Dermis lymphatic vessel endothelial cell (primary cell): ENCODE results near the gene LNP1. TPM values are rescaled to one million over a fixed set of nuclear protein-coding genes. Genes with fewer than 3 reads are reported as not detected.

Experiments
- total RNA-seq: library from RNA; depleted of rRNA; stranded (reverse); fragments of >200 nt; gene quantifications from 2 replicates; pipeline ENCODE4 v1.2.1, GENCODE V29; 2014

LNP1 gene, protein sequence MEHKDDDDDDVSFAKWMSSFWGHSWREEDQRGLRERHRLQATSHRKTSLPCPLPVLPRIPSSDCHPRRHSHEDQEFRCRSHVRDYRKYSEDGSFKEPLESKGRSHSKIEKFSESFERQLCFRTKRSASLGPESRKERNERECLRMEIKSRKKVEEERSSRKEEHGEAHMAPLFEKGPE
- total RNA-seq = 0.34 and 0.76 TPM in 2 replicates

DNA sequence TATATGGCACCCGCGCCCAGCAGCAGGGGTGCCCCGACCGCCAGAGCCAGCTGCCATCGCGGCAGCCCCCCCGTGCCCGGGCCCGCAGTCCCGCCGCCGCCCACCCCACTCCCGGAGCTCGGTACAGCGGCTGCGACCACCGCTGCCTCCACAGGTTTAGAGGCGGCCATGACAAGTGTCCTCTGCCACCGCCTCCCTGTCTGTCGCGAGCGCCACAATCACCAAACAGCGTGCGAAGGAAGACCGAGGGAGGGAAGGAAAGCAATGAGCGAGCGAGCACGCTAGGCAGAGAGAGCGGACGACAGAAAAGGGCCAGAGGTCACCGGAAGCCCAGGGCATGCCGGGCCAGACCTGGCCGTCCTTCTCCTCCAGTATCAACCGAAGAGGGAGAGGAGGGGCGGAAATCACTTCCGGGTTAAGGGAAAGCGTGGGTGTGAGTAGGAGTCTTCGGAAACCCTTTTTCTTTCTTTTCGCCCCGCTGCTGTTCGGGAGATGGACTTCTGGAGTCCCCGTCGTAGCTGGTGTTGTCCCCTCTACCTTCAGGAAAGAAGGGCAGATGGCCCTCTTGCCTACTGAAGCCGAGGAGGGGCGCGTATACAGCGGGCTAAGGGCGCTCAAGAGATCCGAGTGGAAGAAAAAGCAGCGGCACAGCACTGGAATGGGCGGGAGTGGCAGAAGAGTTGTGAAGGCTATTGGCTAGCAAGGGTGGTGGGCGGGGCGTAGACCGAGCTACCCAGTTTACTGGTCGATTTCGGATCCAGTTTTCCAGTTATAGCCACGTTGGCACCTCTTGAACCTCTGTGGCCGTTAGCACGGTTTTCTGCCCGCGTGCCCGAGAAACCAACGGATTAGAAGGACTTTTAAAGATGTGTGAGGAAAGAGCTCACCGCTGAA, at the start of gene LNP1, which contains the start of gene TOMM70:
Gene LNP1, plus strand, starts transcription at position 760 of the 894 bp plus-strand sequence. CDS start 28,191 bp downstream, outside the sequence.
Gene TOMM70, minus strand, starts transcription at position 310 of the 894 bp plus-strand sequence. Its CDS starts 140 bp downstream, at position 170.

DNA sequence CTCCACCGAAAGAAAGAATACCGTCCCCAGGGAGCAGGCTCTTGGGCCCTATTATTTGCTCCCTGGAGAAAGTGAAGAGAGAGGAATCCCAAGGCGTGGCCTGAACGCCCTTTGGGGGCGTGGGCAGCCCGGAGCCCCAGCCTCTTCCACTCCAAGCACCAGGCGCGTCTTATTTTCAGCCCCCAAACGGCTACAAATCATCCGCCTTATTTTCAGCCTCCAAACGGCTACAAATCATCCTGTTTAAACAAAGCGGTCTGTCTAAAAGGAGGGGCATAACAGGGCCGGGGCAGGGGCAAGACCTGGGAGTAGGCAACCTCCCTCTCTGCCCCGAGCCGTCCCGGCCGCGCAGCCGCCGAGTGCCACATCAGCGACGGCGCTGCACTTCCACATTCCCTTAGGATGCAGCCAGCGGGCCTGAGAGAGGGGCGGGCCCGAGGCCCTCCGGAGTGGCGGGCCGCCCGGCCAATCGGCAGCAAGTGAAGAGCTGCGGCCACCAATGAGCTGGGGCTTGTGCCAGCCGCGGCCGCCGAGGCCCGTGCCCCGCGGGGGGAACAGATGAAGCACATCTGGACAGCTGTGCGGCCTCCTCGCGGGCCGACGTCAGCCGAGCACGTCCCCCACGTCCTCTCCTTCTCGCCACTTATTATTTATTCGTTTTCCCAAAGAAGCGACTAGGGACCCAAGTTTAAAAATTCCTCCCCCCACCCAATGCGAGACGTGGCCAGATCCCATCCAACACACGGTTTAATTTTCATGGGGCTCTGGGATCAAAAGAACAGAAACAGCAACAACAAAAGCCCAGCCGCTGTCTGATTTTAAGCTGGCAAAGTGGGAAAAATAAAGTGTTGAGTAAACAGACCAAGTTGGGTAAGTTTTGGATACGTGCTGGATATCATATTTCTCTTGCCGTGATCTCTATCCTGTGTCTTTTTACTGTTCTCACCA, 91.0 kb downstream of the LNP1 start, which contains the start of gene TMEM45A:
Gene TMEM45A, plus strand, starts transcription at position 561 of the 948 bp plus-strand sequence. CDS start 62,593 bp downstream, outside the sequence.

Other genes with a start within 250 kb of the LNP1 start
- 35.3 and 40.9 TPM in 2 replicates for gene TBC1D23, start 140.5 kb upstream of the LNP1 start, total RNA-seq
- 7.0 and 8.7 TPM in 2 replicates for gene NIT2, start 66.8 kb upstream of the LNP1 start, total RNA-seq
- 26.3 and 36.9 TPM in 2 replicates for gene TOMM70, start 450 bp upstream of the LNP1 start, total RNA-seq
- 12.0 and 13.9 TPM in 2 replicates for gene TMEM45A, start 91.1 kb downstream of the LNP1 start, total RNA-seq
- not detected in 2 replicates for gene ADGRG7, start 208.1 kb downstream of the LNP1 start, total RNA-seq